GM10248 (cell line): ENCODE results near the gene SHF.
"Not testable (repeated sequence)": the region's sequence is repeated elsewhere in the genome, so short reads cannot be mapped to it uniquely, and the experiment has no call there.

Experiments used
- CTCF ChIA-PET: fragments of 300-600 bp; sonication (Branson Sonifier 250); formaldehyde crosslinking; extraction: SDS; loops from one replicate; lab custom pipeline; 2021; ENCODE audit warnings: antibody characterized with exemption; lab: Yijun Ruan, JAX
- POLR2A ChIA-PET: fragments of 350-650 bp; sonication (Branson Sonifier 250); formaldehyde crosslinking; extraction: SDS; loops from one replicate; lab custom pipeline; 2020; ENCODE audit warnings: antibody characterized with exemption; lab: Yijun Ruan, JAX
- DNase-seq: peaks from one replicate; pipeline ENCODE4 v3.0.0; 2012; ENCODE audit errors: extremely low spot score
- TF ChIP-seq, protein P1 (sequence below): IDR thresholded peaks from 2 replicates; pipeline ENCODE4 v1.5.1; 2012; ENCODE audit warnings: mild to moderate bottlenecking, low read depth; ENCODE audit errors: extremely low read depth, missing control alignments, control extremely low read depth

The SHF gene

DNA sequence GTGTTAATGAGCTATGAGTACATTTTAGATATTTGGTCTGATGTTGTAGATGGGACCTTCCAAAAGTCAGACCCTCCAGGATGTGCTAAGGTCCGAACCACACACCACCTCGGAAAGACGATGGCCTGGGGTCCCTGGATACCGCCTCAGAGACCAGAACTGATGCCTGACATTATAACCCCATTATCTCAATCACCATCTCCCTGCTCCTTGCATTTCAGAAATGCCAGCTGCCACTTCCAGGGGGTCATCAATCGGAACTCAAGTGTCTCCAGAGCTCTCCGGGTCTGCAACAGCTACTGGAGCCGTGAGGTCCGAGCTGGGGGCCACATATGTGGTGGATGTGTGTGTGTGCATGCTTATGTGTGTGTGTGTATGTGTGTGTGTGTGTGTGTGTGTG, 50.1 kb downstream of the SHF start:
- TF ChIP-seq, protein P1, sequence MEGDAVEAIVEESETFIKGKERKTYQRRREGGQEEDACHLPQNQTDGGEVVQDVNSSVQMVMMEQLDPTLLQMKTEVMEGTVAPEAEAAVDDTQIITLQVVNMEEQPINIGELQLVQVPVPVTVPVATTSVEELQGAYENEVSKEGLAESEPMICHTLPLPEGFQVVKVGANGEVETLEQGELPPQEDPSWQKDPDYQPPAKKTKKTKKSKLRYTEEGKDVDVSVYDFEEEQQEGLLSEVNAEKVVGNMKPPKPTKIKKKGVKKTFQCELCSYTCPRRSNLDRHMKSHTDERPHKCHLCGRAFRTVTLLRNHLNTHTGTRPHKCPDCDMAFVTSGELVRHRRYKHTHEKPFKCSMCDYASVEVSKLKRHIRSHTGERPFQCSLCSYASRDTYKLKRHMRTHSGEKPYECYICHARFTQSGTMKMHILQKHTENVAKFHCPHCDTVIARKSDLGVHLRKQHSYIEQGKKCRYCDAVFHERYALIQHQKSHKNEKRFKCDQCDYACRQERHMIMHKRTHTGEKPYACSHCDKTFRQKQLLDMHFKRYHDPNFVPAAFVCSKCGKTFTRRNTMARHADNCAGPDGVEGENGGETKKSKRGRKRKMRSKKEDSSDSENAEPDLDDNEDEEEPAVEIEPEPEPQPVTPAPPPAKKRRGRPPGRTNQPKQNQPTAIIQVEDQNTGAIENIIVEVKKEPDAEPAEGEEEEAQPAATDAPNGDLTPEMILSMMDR: no peak
- ChIA-PET CTCF (interaction anchor here (1.6 to 2.6 kb wide), 3 partner anchors 11 to 20 kb away, joined by 6 to 16 read pairs (median 8); no protein-coding TSS in a partner anchor), POLR2A (interaction anchor here (1.0 kb wide), 1 partner anchor 14 kb away, joined by 3 read pairs; no protein-coding TSS in a partner anchor)
- DNase-seq: no peak

DNA sequence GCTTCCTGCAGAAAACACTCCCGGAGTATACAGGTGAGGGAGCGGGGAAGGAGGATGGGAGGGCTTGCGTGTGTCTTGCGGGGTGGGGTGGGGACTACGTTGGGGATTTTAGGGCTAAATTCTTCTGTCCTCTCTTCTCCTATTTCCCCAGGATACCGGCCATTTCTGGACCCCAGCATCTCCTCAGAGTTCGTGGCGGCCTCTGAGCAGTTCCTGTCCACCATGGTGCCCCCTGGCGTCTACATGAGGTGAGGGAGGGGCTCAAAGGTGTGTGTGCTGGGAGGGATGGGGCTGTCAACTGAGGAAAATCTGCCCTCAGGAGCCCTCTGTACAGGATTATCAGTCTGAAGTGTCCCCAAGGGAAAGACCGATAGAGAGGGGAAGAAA, 51.4 kb downstream of the SHF start:
- ChIA-PET POLR2A (no interaction called here), CTCF (interaction anchor here (1.7 to 5.6 kb wide), 2 partner anchors 14 kb away, joined by 5 to 44 read pairs; no protein-coding TSS in a partner anchor)
- DNase-seq: no peak
- TF ChIP-seq, protein P1: peak; percentile 27

DNA sequence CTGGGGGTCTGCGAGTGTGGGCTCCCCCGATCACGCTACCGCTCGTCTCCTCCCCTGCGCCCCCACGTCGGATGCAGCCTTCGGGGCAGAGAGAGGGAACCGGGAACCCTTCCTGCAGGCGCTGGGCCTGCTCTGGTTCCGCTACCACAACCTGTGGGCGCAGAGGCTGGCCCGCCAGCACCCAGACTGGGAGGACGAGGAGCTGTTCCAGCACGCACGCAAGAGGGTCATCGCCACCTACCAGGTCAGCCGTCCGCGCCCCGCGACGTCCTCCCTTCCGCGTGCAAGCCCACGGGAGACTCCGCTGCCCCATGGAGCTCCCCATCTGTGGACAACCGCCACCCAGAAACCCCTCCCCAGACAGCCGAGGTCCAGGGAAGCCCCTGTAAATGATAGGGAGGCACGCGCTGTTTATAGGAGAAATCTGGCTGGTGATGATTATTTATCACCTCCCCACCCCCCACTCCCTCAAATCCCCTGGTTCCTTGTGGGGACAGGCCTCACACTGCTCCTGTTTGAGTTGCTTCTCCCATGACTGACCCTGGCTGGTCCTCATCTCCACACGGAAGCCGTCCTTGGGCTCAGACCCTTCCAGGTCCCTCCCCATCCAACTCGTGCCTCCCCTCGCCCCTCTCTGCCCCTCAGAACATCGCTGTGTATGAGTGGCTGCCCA, 51.9 kb downstream of the SHF start:
- CTCF ChIA-PET: interaction anchor here (1.2 to 5.6 kb wide), 5 partner anchors 9 to 283 kb away, joined by 3 to 44 read pairs (median 5); no protein-coding TSS in a partner anchor
- DNase-seq, POLR2A ChIA-PET: not testable (repeated sequence)

DNA sequence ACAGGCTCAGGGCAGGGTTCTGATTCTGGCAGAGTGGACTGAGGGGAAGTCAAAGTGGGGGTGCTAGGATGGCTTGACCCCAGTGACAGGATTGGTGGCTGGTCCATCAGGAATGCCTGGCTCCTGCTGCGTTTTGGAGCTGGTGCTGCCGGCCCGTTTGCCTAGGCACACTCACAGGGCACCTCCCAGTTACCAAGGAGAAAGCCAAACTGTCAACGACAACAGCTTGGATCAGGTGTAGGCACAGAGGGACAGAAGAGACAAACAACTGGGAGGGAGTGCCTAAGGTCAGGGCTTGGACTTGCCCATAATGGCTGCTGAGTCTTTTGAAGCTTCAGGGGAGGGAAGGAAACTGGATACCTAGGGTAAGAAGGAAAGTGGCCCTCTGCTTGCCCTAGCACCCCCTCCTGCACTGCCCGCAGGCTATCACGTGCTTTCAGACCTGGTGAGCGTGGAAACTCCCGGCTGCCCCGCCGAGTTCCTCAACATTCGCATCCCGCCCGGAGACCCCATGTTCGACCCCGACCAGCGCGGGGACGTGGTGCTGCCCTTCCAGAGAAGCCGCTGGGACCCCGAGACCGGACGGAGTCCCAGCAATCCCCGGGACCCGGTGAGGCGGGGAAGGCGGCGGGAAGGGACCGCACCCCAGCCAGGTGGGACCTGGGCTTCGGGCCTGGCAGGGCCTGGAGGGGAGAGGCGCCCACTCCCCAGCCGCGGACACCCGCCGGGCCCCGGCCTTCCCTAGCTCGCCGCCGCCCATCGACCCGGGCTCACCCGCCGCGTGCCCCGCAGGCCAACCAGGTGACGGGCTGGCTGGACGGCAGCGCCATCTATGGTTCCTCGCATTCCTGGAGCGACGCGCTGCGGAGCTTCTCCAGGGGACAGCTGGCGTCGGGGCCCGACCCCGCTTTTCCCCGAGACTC, 52.8 kb downstream of the SHF start:
- ChIA-PET POLR2A (no interaction called here), CTCF (interaction anchor here (1.2 to 5.6 kb wide), 5 partner anchors 9 to 282 kb away, joined by 3 to 44 read pairs (median 5); no protein-coding TSS in a partner anchor)
- DNase-seq: no peak
- TF ChIP-seq, protein P1: peak; percentile 35

DNA sequence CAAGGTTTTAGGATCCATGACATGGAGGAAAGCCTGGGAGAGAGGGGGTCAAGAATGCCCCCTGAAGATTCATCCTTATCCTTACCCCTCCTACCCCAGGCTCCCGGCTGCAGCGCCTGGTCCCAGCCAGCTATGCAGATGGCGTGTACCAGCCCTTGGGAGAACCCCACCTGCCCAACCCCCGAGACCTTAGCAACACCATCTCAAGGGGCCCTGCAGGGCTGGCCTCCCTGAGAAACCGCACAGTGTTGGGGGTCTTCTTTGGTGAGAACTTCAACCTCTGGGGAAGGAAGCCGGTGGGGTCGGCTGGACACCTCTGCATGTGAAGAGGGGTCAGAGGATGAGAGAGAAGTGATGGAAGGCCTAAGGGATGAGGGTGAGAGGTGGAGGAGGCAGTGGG, 53.7 kb downstream of the SHF start:
- POLR2A ChIA-PET: no interaction called here
- TF ChIP-seq, protein P1: no peak
- CTCF ChIA-PET: interaction anchor here (1.7 to 5.6 kb wide), 3 partner anchors 12 to 29 kb away, joined by 6 to 53 read pairs (median 44); no protein-coding TSS in a partner anchor
- no peak for DNase-seq

DNA sequence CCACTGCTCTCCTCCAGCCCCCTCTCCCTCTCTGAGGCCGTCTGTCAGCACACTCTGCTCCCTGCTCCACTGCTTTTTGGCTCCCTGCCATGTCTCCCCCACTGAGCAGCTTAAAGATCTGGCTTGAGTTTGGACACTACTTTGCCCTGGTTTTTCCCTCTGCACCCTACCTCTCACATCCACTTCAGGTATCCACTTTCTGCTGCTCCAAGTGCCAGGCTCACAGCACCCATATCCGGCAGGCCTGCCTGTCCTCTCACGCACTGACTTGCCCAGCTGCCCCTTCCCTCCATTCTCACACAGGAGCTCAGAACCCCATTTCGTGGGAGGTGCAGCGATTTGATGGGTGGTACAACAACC, 54.2 kb downstream of the SHF start:
- POLR2A ChIA-PET: no interaction called here
- no peak for DNase-seq
- TF ChIP-seq, protein P1: no peak
- CTCF ChIA-PET: interaction anchor here (1.6 to 5.6 kb wide), 4 partner anchors 11 to 72 kb away, joined by 4 to 53 read pairs (median 25); no protein-coding TSS in a partner anchor
